Large intestine (tissue), 3 donors: ENCODE results near the gene LENG9. TPM values are rescaled to one million over a fixed set of nuclear protein-coding genes. Genes with fewer than 3 reads are reported as not detected.

Experiments used
- DNase-seq, 2 donors: peaks; one replicate each; pipeline versions ENCODE4 v3.0.0 to v3.0.0-alpha.2; 2013
- H3K27ac ChIP-seq: one replicate; pipeline ENCODE4 v1.5.1; 2013; ENCODE audit warnings: low read length
- H3K27me3 ChIP-seq: 2 replicates; pipeline ENCODE4 v1.6.1; 2013; ENCODE audit warnings: low read length; ENCODE audit not compliant: control insufficient read depth, insufficient read depth
- H3K36me3 ChIP-seq: 2 replicates; pipeline ENCODE4 v1.6.1; 2013; ENCODE audit warnings: low read length; ENCODE audit not compliant: control insufficient read depth, insufficient read depth
- H3K4me1 ChIP-seq: one replicate; pipeline ENCODE4 v1.6.1; 2013; ENCODE audit warnings: low read length; ENCODE audit not compliant: control insufficient read depth, insufficient read depth
- H3K4me3 ChIP-seq: one replicate; pipeline ENCODE4 v1.5.1; 2013; ENCODE audit warnings: low read length
- H3K9me3 ChIP-seq: one replicate; pipeline ENCODE4 v1.6.1; 2013; ENCODE audit warnings: mild to moderate bottlenecking, low read depth, low read length, moderate library complexity; ENCODE audit not compliant: control insufficient read depth
- WGBS: methylation state at CpG from one replicate; pipeline ENCODE4 v1.1.5; 2013; ENCODE audit warnings: low lambda C conversion rate; ENCODE audit not compliant: insufficient coverage; 5-methylcytosine and 5-hydroxymethylcytosine counted together
- polyA plus RNA-seq: library from polyadenylated mRNA; unstranded; fragments of 120-200 nt; gene quantifications from one replicate; pipeline ENCODE4 v1.2.1, GENCODE V29; 2013

The LENG9 gene
- polyA plus RNA-seq, 1 donor = 9.2 TPM

DNA sequence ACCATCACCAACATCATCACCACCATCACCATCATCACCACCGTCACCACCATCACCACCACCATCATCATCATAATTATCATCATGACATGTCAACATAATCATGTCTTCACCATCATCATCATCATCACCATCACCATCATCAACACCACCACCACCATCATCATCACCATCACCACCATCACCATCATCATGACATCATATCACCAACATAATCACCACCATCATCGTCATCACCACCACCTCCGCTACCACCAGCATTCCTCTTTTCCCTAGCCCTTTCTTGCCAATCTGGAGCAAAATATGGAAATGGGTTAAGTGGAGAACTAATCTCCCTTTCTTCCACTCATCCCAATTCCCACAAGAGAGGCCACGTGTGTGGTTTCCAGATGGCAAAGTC, 49.4 kb downstream of the LENG9 start:
- H3K4me3 ChIP-seq = no peak overlapping the region
- WGBS = no CpG with 5 or more reads among the region's 4 CpGs
- H3K9me3 ChIP-seq = no peaks in the 10 kb centered on the region
- no peak overlapping the region for H3K27ac ChIP-seq
- peaks cover 3% of the 10 kb centered on the region for H3K4me1 ChIP-seq
- H3K36me3 ChIP-seq = no peaks in the 10 kb centered on the region
- no peak for DNase-seq
- peaks cover 35% of the 10 kb centered on the region for H3K27me3 ChIP-seq

DNA sequence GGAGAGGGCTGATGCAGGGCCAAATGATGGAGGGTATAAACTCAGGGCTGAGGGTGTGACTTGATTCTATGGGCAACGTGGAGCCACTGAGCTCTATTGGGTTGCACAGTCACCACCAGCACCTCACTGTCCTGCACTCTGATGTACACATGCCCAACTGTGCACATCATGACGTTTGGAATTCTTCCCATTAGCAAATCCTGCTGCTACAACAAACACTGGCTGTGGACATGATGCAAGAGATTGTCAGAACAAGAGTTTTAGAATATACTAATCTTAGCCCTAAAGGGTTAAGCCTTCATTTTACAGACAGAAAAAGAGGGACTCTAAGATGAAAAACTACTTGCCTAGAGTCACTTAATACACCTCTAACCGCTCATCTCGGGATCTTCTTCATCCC, 50.7 kb downstream of the LENG9 start:
- Histone ChIP-seq H3K4me3 (no peak overlapping the region), H3K27ac (no peak overlapping the region), H3K36me3 (no peaks in the 10 kb centered on the region), H3K27me3 (peaks cover 32% of the 10 kb centered on the region), H3K4me1 (peaks cover 1% of the 10 kb centered on the region), H3K9me3 (no peaks in the 10 kb centered on the region)
- WGBS = no CpG with 5 or more reads among the region's 4 CpGs
- DNase-seq = no peak

Other genes with a start within 250 kb of the LENG9 start
- 2.9 TPM for gene LILRB3, start 240.8 kb downstream of the LENG9 start, polyA plus RNA-seq
- gene LILRA6, start 221.0 kb downstream of the LENG9 start, polyA plus RNA-seq = 0.73 TPM
- 7.6 TPM for gene LILRB5, start 206.5 kb downstream of the LENG9 start, polyA plus RNA-seq
- gene LILRB2, start 182.7 kb downstream of the LENG9 start, polyA plus RNA-seq = 2.6 TPM
- gene LILRA5, start 150.6 kb downstream of the LENG9 start, polyA plus RNA-seq = 1.9 TPM
- 0.18 TPM for gene LILRA4, start 124.6 kb downstream of the LENG9 start, polyA plus RNA-seq
- gene LAIR1, start 98.8 kb downstream of the LENG9 start, polyA plus RNA-seq = 13.0 TPM
- 8.2 TPM for gene TTYH1, start 48.3 kb downstream of the LENG9 start, polyA plus RNA-seq
- 248 TPM for gene LENG8, start 14.6 kb downstream of the LENG9 start, polyA plus RNA-seq
- gene CDC42EP5, start 9.5 kb upstream of the LENG9 start, polyA plus RNA-seq = 161 TPM
- 0.09 TPM for gene LAIR2, start 39.1 kb upstream of the LENG9 start, polyA plus RNA-seq
- gene LILRA2, start 110.0 kb upstream of the LENG9 start, polyA plus RNA-seq = 0.24 TPM
- gene LILRA1, start 129.9 kb upstream of the LENG9 start, polyA plus RNA-seq = 0.43 TPM
- 3.2 TPM for gene LILRB1, start 166.7 kb upstream of the LENG9 start, polyA plus RNA-seq
- 2.2 TPM for gene LILRB4, start 199.2 kb upstream of the LENG9 start, polyA plus RNA-seq